ENCODE results near the gene LRBA. TPM values are rescaled to one million over a fixed set of nuclear protein-coding genes. Genes with fewer than 3 reads are reported as not detected.
"Not testable (repeated sequence)": the region's sequence is repeated elsewhere in the genome, so short reads cannot be mapped to it uniquely, and the experiment has no call there.

The LRBA gene
- polyA plus RNA-seq, 6 donors from 2014 or later: 18.0 to 25.7 (median 19.6) TPM

GRCh38 chr4:150943126-150943525 lies 72.0 kb downstream of the LRBA start:
- DNase-seq: no peak
- Mint-ChIP-seq H3K4me1 (peaks cover 30 to 41% (median 36%) of the 10 kb centered on the region in 3 donors), H3K4me3 (no peak overlapping the region), H3K27me3 (no peaks in the 10 kb centered on the region), H3K36me3 (no peaks in the 10 kb centered on the region), H3K27ac (no peak overlapping the region), H3K9me3 (no peaks in the 10 kb centered on the region)
- ATAC-seq (ENCODE audit: low read depth in 2 of 2): no peak

GRCh38 chr4:150942539-150942938 lies 72.5 kb downstream of the LRBA start:
- Mint-ChIP-seq H3K4me3 (no peak overlapping the region), H3K9me3 (no peaks in the 10 kb centered on the region), H3K36me3 (no peaks in the 10 kb centered on the region), H3K4me1 (peaks cover 28 to 37% (median 35%) of the 10 kb centered on the region in 3 donors), H3K27me3 (no peaks in the 10 kb centered on the region), H3K27ac (peak overlapping the region in 1 of 6 donors; percentile 14)
- DNase-seq (no peak), ATAC-seq (ENCODE audit: low read depth in 2 of 2) (no peak)

- H3K27ac Mint-ChIP-seq: peak overlapping the region in 1 of 6 donors; percentile 33
- H3K36me3 Mint-ChIP-seq: no peaks in the 10 kb centered on the region
- H3K27me3 Mint-ChIP-seq: no peaks in the 10 kb centered on the region
- H3K4me1 Mint-ChIP-seq: peaks cover 24 to 36% (median 24%) of the 10 kb centered on the region in 3 donors
- no peak overlapping the region for H3K4me3 Mint-ChIP-seq
- ATAC-seq (ENCODE audit: low read depth in 2 of 2) (no peak), DNase-seq (no peak)
- H3K9me3 Mint-ChIP-seq: no peaks in the 10 kb centered on the region
These were observed 75.0 kb downstream of the LRBA start for GRCh38 chr4:150940123-150940522.

- Mint-ChIP-seq H3K4me3 (no peak overlapping the region), H3K27me3 (no peaks in the 10 kb centered on the region)
These were observed 75.6 kb downstream of the LRBA start for GRCh38 chr4:150939530-150939929.

GRCh38 chr4:150938873-150939499 lies 76.1 kb downstream of the LRBA start:
- no peak for ATAC-seq (ENCODE audit: low read depth in 2 of 2)
- Mint-ChIP-seq H3K4me3 (no peak overlapping the region), H3K9me3 (no peaks in the 10 kb centered on the region), H3K27ac (peak overlapping the region in 3 of 6 donors; percentile 27 to 81 (median 34)), H3K36me3 (no peaks in the 10 kb centered on the region), H3K27me3 (no peaks in the 10 kb centered on the region), H3K4me1 (peaks cover 19 to 36% (median 20%) of the 10 kb centered on the region in 3 donors)
- DNase-seq: no peak

More at GRCh38 chr4:150939530-150939929, 75.6 kb downstream of the LRBA start:
- Mint-ChIP-seq H3K27ac (peak overlapping the region in 3 of 6 donors; percentile 30 to 81 (median 33)), H3K4me1 (peaks cover 19 to 36% (median 20%) of the 10 kb centered on the region in 3 donors), H3K9me3 (no peaks in the 10 kb centered on the region), H3K36me3 (no peaks in the 10 kb centered on the region)
- DNase-seq (no peak), ATAC-seq (ENCODE audit: low read depth in 2 of 2) (no peak)

GRCh38 chr4:150938417-150938816 lies 76.7 kb downstream of the LRBA start:
- Mint-ChIP-seq H3K36me3 (no peaks in the 10 kb centered on the region), H3K27me3 (no peaks in the 10 kb centered on the region), H3K4me1 (peaks cover 19 to 36% (median 20%) of the 10 kb centered on the region in 3 donors), H3K4me3 (no peak overlapping the region), H3K9me3 (no peaks in the 10 kb centered on the region), H3K27ac (peak overlapping the region in 1 of 6 donors; percentile 27)
- ATAC-seq (ENCODE audit: low read depth in 2 of 2) (no peak), DNase-seq (no peak)

GRCh38 chr4:150934022-150934421 lies 81.1 kb downstream of the LRBA start:
- H3K4me3 Mint-ChIP-seq: no peak overlapping the region

GRCh38 chr4:150931796-150932195 lies 83.3 kb downstream of the LRBA start:
- DNase-seq: no peak
- Mint-ChIP-seq H3K27ac (no peak overlapping the region), H3K4me3 (no peak overlapping the region), H3K9me3 (no peaks in the 10 kb centered on the region), H3K36me3 (peaks cover under 1 to 7% of the 10 kb centered on the region in 2 donors), H3K27me3 (no peaks in the 10 kb centered on the region), H3K4me1 (peaks cover 0 to 8% (median 7%) of the 10 kb centered on the region in 3 donors)
- no peak for ATAC-seq (ENCODE audit: low read depth in 2 of 2)

More at GRCh38 chr4:150934022-150934421, 81.1 kb downstream of the LRBA start:
- DNase-seq (no peak), ATAC-seq (ENCODE audit: low read depth in 2 of 2) (no peak)
- no peaks in the 10 kb centered on the region for H3K9me3 Mint-ChIP-seq
- H3K27me3 Mint-ChIP-seq: no peaks in the 10 kb centered on the region
- peak overlapping the region in 1 of 6 donors; percentile 33 for H3K27ac Mint-ChIP-seq
- peaks cover 7 to 17% (median 15%) of the 10 kb centered on the region in 3 donors for H3K4me1 Mint-ChIP-seq
- H3K36me3 Mint-ChIP-seq: no peaks in the 10 kb centered on the region

- peaks cover 7 to 8% of the 10 kb centered on the region in 2 donors for H3K36me3 Mint-ChIP-seq
- no peak for ATAC-seq (ENCODE audit: low read depth in 2 of 2)
- H3K27ac Mint-ChIP-seq: no peak overlapping the region
- H3K4me1 Mint-ChIP-seq: peaks cover 0 to 2% (median 0%) of the 10 kb centered on the region in 3 donors
- H3K4me3 Mint-ChIP-seq: no peak overlapping the region
- no peak for DNase-seq
- no peaks in the 10 kb centered on the region for H3K27me3 Mint-ChIP-seq
- no peaks in the 10 kb centered on the region for H3K9me3 Mint-ChIP-seq
These were observed 84.1 kb downstream of the LRBA start for GRCh38 chr4:150931005-150931404.

- no peaks in the 10 kb centered on the region for H3K4me1 Mint-ChIP-seq
- H3K4me3 Mint-ChIP-seq: no peak overlapping the region
- H3K9me3 Mint-ChIP-seq: no peaks in the 10 kb centered on the region
- no peak for DNase-seq
- ATAC-seq (ENCODE audit: low read depth in 2 of 2): no peak
- H3K27ac Mint-ChIP-seq: no peak overlapping the region
- H3K27me3 Mint-ChIP-seq: no peaks in the 10 kb centered on the region
- peaks cover 11 to 17% of the 10 kb centered on the region in 2 donors for H3K36me3 Mint-ChIP-seq
These were observed 91.1 kb downstream of the LRBA start for GRCh38 chr4:150923945-150924344.

- H3K9me3 Mint-ChIP-seq; H3K4me1 Mint-ChIP-seq; DNase-seq; ATAC-seq (ENCODE audit: low read depth in 2 of 2); H3K4me3 Mint-ChIP-seq; H3K27me3 Mint-ChIP-seq: not testable (repeated sequence)
- H3K27ac Mint-ChIP-seq: peak overlapping the region in 1 of 6 donors; percentile 15
- peaks cover 19 to 22% of the 10 kb centered on the region in 2 donors for H3K36me3 Mint-ChIP-seq
These were observed 93.6 kb downstream of the LRBA start for GRCh38 chr4:150921486-150921885.

GRCh38 chr4:150918562-150918961 lies 96.5 kb downstream of the LRBA start:
- not testable (repeated sequence) for H3K4me1 Mint-ChIP-seq; ATAC-seq (ENCODE audit: low read depth in 2 of 2); H3K9me3 Mint-ChIP-seq; H3K4me3 Mint-ChIP-seq; H3K27me3 Mint-ChIP-seq; DNase-seq
- peaks cover 23 to 39% of the 10 kb centered on the region in 2 donors for H3K36me3 Mint-ChIP-seq
- H3K27ac Mint-ChIP-seq: peak overlapping the region in 1 of 6 donors; percentile 12

GRCh38 chr4:150911326-150911725 lies 103.8 kb downstream of the LRBA start:
- no peak overlapping the region for H3K27ac Mint-ChIP-seq

GRCh38 chr4:150909116-150909515 lies 106.0 kb downstream of the LRBA start:
- Mint-ChIP-seq H3K4me3 (no peak overlapping the region), H3K9me3 (peaks cover 4 to 18% (median 14%) of the 10 kb centered on the region in 7 donors), H3K4me1 (peaks cover 0 to 4% (median 0%) of the 10 kb centered on the region in 3 donors), H3K36me3 (peaks cover 65 to 72% of the 10 kb centered on the region in 2 donors), H3K27me3 (no peaks in the 10 kb centered on the region), H3K27ac (peak overlapping the region in 1 of 6 donors; percentile 6)
- DNase-seq (no peak), ATAC-seq (ENCODE audit: low read depth in 2 of 2) (no peak)

More at GRCh38 chr4:150911326-150911725, 103.8 kb downstream of the LRBA start:
- H3K36me3 Mint-ChIP-seq: peaks cover 61 to 68% of the 10 kb centered on the region in 2 donors
- no peak overlapping the region for H3K4me3 Mint-ChIP-seq
- no peaks in the 10 kb centered on the region for H3K27me3 Mint-ChIP-seq
- DNase-seq (no peak), ATAC-seq (ENCODE audit: low read depth in 2 of 2) (no peak)
- peaks cover 0 to 4% (median 0%) of the 10 kb centered on the region in 3 donors for H3K4me1 Mint-ChIP-seq
- peaks cover 4 to 18% (median 14%) of the 10 kb centered on the region in 7 donors for H3K9me3 Mint-ChIP-seq

All from naive B cell (primary cell).